ENCODE results near the gene CDYL. TPM values are rescaled to one million over a fixed set of nuclear protein-coding genes. Genes with fewer than 3 reads are reported as not detected.
"Not testable (repeated sequence)": the region's sequence is repeated elsewhere in the genome, so short reads cannot be mapped to it uniquely, and the experiment has no call there.

Gene CDYL
- polyA plus RNA-seq, 1 of the 3 experiments (the other 2 are of a cell fraction) = 13.3 TPM

DNA sequence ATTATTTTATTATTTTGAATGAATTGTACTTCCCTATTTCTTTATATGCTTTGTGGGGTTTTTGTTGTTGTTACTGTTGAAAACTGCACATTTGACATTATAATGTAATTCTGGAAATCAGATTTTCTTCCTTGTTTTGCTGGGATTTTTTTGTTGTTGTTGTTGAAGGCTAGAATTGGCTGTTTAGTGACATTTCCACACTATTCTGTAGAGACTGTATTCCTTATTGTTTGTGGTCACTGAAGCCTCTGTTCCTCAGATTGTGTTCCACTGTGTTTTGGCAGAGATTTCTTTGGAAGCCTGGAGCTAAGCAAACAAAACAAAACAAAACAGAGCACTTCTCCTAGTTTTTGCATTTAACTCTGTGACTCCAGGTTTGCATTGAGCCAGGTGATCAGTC lies 52.9 kb downstream of the CDYL start:
- Histone ChIP-seq H3K36me3 (replicated peaks in 1 of 2; ENCODE audit: control insufficient read depth in 1 of 2, insufficient read depth in 2 of 2, low read length in 1 of 2) (peaks cover 0 to 19% of the 10 kb centered on the region in 2 experiments), H4K20me1 (ENCODE audit: insufficient read depth) (no peaks in the 10 kb centered on the region), H3K4me2 (no peak overlapping the region), H3K4me3 (ENCODE audit: low read depth in 2 of 2, low read length in 1 of 2) (no peak overlapping the region), H3K9ac (no peak overlapping the region), H3K27ac (ENCODE audit: low read depth in 2 of 2, low read length in 1 of 2) (no peak overlapping the region), H3K9me2 (no peaks in the 10 kb centered on the region), H3K27me3 (ENCODE audit: insufficient read depth) (no peaks in the 10 kb centered on the region), H3K4me1 (ENCODE audit: control insufficient read depth in 1 of 2, insufficient read depth in 2 of 2, low read depth in 1 of 2, low read length in 1 of 2) (no peaks in the 10 kb centered on the region), H3F3A (replicated peaks; ENCODE audit: insufficient read depth) (no peaks in the 10 kb centered on the region), H3K79me2 (ENCODE audit: insufficient read depth) (peaks cover 79% of the 10 kb centered on the region), H3K9me3 (peaks cover 12% of the 10 kb centered on the region), H2AFZ (ENCODE audit: low read depth) (no peak overlapping the region)
- TF ChIP-seq EZH2phosphoT487 (IDR thresholded peaks at IDR 0.05; ENCODE audit: borderline replicate concordance, low read depth) = no peak
- TF ChIP-seq TEAD4 (IDR thresholded peaks at IDR 0.05; ENCODE audit: borderline replicate concordance, insufficient read depth) = no peak
- no peak for DNase-seq
- CTCF ChIA-PET = interaction anchor here (0.9 kb wide), 1 partner anchor 12 kb away, joined by 4 read pairs; no protein-coding TSS in a partner anchor
- POLR2A ChIA-PET = no interaction called here

DNA sequence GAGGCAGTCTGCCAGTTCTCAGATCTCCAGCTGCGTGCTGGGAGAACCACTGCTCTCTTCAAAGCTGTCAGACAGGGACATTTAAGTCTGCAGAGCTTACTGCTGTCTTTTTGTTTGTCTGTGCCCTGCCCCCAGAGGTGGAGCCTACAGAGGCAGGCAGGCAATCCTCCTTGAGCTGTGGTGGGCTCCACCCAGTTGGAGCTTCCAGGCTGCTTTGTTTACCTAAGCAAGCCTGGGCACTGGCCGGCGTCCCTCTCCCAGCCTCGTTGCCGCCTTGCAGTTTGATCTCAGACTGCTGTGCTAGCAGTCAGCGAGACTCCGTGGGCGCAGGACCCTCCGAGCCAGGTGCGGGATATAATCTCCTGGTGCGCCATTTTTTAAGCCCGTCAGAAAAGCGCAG lies 59.3 kb downstream of the CDYL start:
- H3K9me3 ChIP-seq; H3K4me1 ChIP-seq (ENCODE audit: control insufficient read depth in 1 of 2, insufficient read depth in 2 of 2, low read depth in 1 of 2, low read length in 1 of 2); H3K27ac ChIP-seq (ENCODE audit: low read depth in 2 of 2, low read length in 1 of 2); H3K4me2 ChIP-seq; DNase-seq; H4K20me1 ChIP-seq (ENCODE audit: insufficient read depth); POLR2A ChIA-PET; H3K9me2 ChIP-seq; H3F3A ChIP-seq (replicated peaks; ENCODE audit: insufficient read depth); H2AFZ ChIP-seq (ENCODE audit: low read depth); H3K27me3 ChIP-seq (ENCODE audit: insufficient read depth); H3K4me3 ChIP-seq (ENCODE audit: low read depth in 2 of 2, low read length in 1 of 2); H3K36me3 ChIP-seq (replicated peaks in 1 of 2; ENCODE audit: control insufficient read depth in 1 of 2, insufficient read depth in 2 of 2, low read length in 1 of 2); H3K9ac ChIP-seq; CTCF ChIA-PET: not testable (repeated sequence)
- WGBS (ENCODE audit: low lambda C conversion rate) = no CpG with 5 or more reads among the region's 13 CpGs
- H3K79me2 ChIP-seq (ENCODE audit: insufficient read depth) = peaks cover 71% of the 10 kb centered on the region

DNA sequence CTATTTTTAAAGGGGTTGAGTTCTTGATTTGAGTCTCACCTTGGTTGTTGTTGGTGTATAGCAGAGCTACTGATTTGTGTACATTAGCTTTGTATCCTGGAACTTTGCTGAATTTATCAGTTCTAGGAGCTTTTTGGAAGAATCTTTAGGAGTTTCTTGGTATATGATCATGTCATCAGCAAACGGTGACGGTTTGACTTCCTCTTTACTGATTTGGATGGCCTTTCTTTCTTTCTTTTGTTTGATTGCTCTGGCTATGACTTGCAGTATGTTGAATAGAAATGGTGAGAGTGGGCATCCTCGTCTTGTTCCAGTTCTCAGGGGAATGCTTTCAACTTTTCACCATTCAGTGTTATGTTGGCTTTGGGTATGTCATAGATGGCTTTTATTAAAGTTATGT lies 64.0 kb downstream of the CDYL start:
- POLR2A ChIA-PET = no interaction called here
- Histone ChIP-seq H3K4me1 (ENCODE audit: control insufficient read depth in 1 of 2, insufficient read depth in 2 of 2, low read depth in 1 of 2, low read length in 1 of 2) (no peaks in the 10 kb centered on the region), H3K4me2 (no peak overlapping the region), H3K9ac (no peak overlapping the region), H3K9me2 (no peaks in the 10 kb centered on the region), H3K9me3 (peaks cover 15% of the 10 kb centered on the region; the same call in 1 of the 2 replicates), H3K4me3 (ENCODE audit: low read depth in 2 of 2, low read length in 1 of 2) (no peak overlapping the region), H2AFZ (ENCODE audit: low read depth) (no peak overlapping the region), H3K79me2 (ENCODE audit: insufficient read depth) (peaks cover 90% of the 10 kb centered on the region), H4K20me1 (ENCODE audit: insufficient read depth) (peaks cover 19% of the 10 kb centered on the region), H3F3A (replicated peaks; ENCODE audit: insufficient read depth) (peaks cover 9% of the 10 kb centered on the region), H3K36me3 (replicated peaks in 1 of 2; ENCODE audit: control insufficient read depth in 1 of 2, insufficient read depth in 2 of 2, low read length in 1 of 2) (peaks cover 0 to 16% of the 10 kb centered on the region in 2 experiments), H3K27me3 (ENCODE audit: insufficient read depth) (no peaks in the 10 kb centered on the region), H3K27ac (ENCODE audit: low read depth in 2 of 2, low read length in 1 of 2) (no peak overlapping the region)
- CTCF ChIA-PET = no interaction called here
- no peak for DNase-seq
- TF ChIP-seq REST (IDR thresholded peaks at IDR 0.05; ENCODE audit: low read depth, low read length) = no peak
- no peak for TF ChIP-seq RCOR1 (IDR thresholded peaks at IDR 0.05; ENCODE audit: low read length)
- TF ChIP-seq RFX5 (IDR thresholded peaks at IDR 0.05; ENCODE audit: low read length) = no peak
- TF ChIP-seq, protein P1, sequence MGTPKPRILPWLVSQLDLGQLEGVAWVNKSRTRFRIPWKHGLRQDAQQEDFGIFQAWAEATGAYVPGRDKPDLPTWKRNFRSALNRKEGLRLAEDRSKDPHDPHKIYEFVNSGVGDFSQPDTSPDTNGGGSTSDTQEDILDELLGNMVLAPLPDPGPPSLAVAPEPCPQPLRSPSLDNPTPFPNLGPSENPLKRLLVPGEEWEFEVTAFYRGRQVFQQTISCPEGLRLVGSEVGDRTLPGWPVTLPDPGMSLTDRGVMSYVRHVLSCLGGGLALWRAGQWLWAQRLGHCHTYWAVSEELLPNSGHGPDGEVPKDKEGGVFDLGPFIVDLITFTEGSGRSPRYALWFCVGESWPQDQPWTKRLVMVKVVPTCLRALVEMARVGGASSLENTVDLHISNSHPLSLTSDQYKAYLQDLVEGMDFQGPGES (IDR thresholded peaks at IDR 0.05; ENCODE audit: low read depth, low read length) = no peak
- TF ChIP-seq FOXM1 (IDR thresholded peaks at IDR 0.05; ENCODE audit: low read depth) = no peak
- TF ChIP-seq GATA2 (CRISPR knock-in tag; IDR thresholded peaks at IDR 0.05) = no peak
- TF ChIP-seq RAD21 (IDR thresholded peaks at IDR 0.05; ENCODE audit: low read length) = no peak
- TF ChIP-seq YY1 (IDR thresholded peaks at IDR 0.05; ENCODE audit: low read depth) = no peak
- no peak for TF ChIP-seq TEAD4 (IDR thresholded peaks at IDR 0.05; ENCODE audit: borderline replicate concordance, insufficient read depth)
- TF ChIP-seq, protein P2, sequence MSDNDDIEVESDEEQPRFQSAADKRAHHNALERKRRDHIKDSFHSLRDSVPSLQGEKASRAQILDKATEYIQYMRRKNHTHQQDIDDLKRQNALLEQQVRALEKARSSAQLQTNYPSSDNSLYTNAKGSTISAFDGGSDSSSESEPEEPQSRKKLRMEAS (IDR thresholded peaks at IDR 0.05; ENCODE audit: low read depth) = no peak
- no peak for TF ChIP-seq TAF1 (IDR thresholded peaks at IDR 0.05; ENCODE audit: borderline replicate concordance, low read depth, low read length)
- TF ChIP-seq, protein P3, sequence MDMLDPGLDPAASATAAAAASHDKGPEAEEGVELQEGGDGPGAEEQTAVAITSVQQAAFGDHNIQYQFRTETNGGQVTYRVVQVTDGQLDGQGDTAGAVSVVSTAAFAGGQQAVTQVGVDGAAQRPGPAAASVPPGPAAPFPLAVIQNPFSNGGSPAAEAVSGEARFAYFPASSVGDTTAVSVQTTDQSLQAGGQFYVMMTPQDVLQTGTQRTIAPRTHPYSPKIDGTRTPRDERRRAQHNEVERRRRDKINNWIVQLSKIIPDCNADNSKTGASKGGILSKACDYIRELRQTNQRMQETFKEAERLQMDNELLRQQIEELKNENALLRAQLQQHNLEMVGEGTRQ (IDR thresholded peaks at IDR 0.05; ENCODE audit: borderline replicate concordance, low read depth, low read length) = no peak
- no peak for TF ChIP-seq ELF1 (IDR thresholded peaks at IDR 0.05)
- TF ChIP-seq MXI1 (IDR thresholded peaks at IDR 0.05; ENCODE audit: low read depth, low read length) = no peak
- no peak for TF ChIP-seq NRF1 (IDR thresholded peaks at IDR 0.05; ENCODE audit: low read depth, low read length)
- no peak for TF ChIP-seq SIN3A (IDR thresholded peaks at IDR 0.05; ENCODE audit: borderline replicate concordance, low read depth, low read length)
- no peak for TF ChIP-seq GABPA (IDR thresholded peaks at IDR 0.05; ENCODE audit: low read depth)
- 84% methylated on average over 3 of the region's 3 CpGs for WGBS (ENCODE audit: low lambda C conversion rate)
